ENCODE data around the gene STX18.

STX18 gene

GRCh38 chr4:4416981-4417380 lies 124.9 kb downstream of the STX18 start:
- no peak for DNase-seq

DNA sequence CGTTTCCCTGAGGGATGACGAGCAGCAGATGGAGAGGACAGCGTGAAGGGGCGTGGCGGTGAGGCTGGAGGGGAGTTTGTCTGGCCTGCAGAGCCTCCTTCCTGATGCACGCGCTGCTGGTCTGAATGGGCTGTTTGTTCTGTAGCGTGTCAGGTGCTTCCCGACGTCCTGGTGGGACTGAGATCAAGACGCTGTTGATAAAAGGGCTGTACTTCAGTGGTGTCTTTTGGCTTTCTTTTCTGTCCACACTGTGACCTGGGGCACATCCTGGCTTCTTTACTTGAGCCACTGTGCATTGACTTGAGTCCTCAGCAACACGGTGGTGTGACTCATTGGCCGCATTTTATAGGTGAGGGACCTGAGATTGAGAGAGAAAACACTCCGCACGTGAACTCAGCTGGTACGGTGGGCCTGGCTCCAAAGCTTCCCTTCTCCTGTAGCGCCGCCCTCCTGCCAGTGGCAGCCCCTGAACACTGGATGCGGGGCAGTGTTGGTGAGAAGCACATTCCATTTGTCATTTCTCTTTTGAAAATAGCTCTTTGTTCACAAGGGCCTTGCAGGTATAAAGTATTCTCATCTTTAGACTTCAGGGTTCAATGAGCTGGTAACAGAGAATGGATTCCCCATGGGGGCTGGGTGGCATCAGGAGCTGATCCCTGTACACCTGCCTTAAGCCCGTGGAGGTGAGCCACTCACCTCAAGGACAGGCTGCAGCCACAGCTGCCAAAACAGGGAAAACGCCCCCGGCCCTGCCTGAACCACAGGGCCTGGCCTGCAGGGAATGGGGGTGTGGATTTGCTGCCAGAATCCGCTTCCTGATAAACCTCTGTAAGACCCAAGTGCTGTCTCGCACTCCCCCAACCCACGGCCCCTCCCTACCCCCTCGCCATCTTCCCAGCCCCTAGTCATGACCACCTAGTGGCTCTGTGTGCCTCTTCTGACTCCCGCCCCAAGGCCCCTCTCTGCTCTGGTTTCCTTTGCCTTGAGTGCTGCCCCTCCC lies 125.7 kb downstream of the STX18 start:
- no peak for DNase-seq

- DNase-seq: no peak
These were observed 126.6 kb downstream of the STX18 start for GRCh38 chr4:4415107-4415805.

DNA sequence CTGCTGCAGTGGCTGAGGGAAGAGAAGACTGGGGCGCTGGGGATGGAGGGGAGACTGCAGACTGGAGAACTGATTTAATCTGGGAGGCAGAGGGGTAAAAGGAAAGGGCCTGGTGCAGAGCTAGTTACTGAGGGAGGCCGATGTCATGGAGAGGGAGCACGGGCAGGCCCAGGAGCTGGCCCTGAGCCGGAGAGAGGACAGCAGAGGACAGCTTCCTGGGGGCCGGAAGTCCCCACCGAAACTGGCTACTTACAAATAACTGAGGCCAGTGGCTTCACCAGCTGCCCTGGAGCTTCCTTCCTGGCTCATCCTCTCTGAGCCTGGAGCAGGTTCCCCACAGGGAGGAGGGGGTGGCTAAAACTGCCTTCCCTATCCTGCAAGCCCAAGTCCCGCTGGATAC lies 128.0 kb downstream of the STX18 start:
- DNase-seq: no peak

DNA sequence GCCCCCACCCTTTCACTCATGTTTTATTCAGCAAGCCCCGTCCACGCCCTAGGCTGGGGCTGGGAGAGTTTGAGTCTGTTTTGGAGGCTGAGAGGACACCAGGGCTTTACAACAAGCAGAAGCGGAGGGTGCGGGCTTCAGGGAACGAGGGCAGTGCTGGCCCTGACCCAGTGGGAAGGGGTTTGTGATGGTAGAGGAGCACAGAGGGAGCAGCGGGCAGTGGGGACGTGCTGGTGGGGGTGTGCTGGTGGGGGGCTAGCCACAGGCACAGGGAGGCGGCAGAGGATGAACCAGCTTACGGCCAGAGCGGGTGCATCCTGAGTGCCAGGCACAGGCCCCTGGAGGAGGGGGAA lies 128.5 kb downstream of the STX18 start:
- no peak for DNase-seq

GRCh38 chr4:4412641-4413372 lies 129.0 kb downstream of the STX18 start:
- no peak for DNase-seq

DNA sequence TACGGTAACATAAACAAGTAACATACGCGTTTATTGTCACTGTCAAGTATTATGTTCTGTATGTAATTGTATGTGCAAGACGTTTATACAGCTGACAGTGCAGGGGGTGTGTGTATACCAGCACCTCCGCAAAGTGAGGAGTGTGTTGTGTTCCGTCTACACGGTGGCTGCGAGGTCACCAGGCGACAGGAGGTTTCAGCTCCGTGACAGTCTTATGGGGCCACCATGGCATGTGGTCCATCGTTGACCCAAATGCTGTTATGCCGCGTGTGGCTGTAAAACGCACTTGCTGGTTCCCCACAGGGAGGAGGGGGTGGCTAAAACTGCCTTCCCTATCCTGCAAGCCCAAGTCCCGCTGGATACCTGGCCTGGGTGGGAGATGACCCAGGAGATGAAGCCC lies 129.9 kb downstream of the STX18 start:
- no peak for DNase-seq

- DNase-seq: no peak
These were observed 131.6 kb downstream of the STX18 start for GRCh38 chr4:4410271-4410670.

- DNase-seq: no peak
These were observed 132.3 kb downstream of the STX18 start for GRCh38 chr4:4409416-4410115.

DNA sequence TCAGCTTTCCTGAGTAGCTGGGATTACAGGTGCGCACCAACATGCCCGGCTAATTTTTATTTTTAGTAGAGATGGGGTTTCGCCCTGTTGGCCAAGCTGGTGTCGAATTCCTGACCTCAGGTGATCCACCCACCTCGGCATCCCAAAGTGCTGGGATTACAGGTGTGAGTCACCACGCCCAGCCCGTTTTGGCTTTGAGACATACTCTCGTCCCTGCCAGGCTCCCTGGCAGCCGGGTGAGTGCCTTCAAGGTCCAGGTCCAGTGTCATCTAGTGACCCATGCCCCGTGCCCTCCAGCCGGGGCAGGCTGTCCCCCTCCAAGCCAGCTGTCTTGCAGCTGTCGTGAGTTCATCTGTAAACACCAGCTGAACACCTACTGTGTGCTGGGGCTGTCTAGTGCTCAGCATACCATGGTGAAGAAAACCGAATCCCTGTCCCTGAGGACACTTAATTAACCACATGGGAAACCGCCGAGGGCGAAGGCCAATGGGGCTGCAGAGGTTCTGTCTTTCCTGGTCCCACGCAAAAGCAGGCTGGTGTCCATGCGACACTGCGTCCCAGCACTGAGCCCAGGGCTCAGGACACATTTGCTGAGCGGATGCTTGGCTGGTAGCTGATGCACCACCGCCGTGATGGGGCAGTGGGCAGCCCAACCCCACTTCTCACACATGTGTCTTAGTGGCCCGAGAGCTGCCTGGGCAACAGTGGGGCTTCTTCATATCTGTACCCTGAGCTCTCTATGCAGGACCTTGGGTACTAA lies 133.1 kb downstream of the STX18 start:
- no peak for DNase-seq

DNA sequence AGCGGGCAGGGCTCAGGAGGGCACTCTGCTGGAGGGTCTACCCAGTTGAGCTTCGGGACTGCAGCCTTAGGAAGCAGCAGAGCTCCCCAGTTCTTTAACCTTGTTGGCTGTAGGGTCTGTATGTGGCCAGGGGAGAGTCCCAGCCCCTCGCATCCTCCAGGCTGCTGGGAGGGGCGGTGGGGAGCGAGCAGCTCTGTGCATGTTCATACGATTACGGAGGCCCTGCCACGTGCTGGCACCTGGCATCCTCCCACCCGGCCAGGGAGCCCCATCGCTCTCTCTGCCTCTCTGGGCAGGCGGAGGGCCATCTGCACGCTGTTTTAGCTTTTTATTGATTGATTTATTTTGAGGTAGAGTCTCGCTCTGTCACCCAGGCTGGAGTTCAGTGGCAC lies 133.7 kb downstream of the STX18 start:
- no peak for DNase-seq

GRCh38 chr4:4407299-4408131 lies 134.3 kb downstream of the STX18 start:
- DNase-seq: no peak

GRCh38 chr4:4406455-4407298 lies 135.2 kb downstream of the STX18 start:
- DNase-seq: no peak

DNA sequence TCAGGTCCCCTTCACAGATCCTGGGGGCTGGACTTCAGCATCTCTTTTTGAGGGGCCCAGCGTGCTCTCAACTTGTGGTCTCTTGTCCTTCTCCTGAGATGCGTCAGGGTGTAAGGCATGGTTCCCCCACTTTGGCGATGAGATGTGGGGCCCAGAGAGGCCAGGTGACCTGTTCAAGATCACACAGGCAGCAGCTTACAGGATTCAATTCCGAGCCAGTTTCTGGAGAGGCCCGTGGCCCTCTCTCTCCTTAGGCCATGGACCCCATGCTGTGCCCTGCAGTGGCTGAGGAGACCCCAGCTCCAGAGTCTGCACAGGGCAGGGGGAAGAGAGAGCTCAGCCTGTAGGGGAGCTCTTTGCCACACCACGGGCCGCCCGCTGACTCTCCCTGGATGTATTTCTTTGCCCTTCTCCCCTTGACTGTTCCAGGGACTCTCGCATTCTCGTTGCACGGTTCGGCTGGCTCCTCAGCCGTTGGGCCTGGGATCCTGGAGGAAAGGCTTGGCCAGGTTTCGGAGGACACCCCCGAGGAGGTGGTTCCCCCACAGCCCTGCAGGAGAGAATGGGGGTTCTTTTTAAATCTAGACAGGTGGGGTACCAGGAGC lies 136.4 kb downstream of the STX18 start:
- DNase-seq: no peak

DNA sequence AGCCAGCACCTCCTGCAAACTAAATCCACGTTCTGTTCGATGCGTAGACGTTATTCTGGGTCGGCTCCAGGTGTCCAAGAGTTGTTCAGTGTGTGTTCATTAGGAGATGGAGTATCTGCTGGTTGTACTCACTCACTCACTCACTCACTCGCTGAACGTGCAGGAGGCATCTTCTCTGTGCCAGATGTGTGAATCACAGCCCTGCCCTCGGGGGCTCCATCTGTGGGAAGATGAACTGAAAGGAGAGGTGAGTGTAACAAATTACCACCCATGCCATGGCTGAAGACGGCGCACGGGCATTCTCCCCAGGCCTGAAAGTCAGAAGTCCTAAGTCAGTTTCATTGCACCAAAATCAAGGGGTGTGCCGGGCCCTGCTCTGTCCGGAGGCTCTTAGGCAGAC lies 138.9 kb downstream of the STX18 start:
- no peak for DNase-seq

GRCh38 chr4:4401036-4401435 lies 140.8 kb downstream of the STX18 start:
- no peak for DNase-seq

GRCh38 chr4:4398430-4398829 lies 143.4 kb downstream of the STX18 start:
- DNase-seq: no peak

DNA sequence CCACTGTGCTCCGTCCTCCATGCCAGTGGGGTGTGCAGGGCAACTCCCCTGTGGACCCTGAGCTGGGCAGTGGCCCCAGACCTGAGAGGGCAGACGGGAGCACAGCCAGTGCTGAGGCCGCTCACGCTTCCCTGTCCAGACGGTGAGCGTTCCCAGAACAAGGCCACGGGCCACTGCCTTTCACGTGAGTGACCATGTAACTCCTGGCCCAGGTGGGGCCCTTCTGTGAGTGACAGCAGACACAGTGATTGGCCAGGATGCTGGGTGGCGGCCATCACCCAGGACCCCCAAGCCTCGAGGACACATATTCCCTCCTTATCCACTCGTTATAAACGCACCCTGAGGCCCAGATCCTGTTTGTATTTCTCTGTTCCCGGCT lies 144.4 kb downstream of the STX18 start:
- DNase-seq: no peak

GRCh38 chr4:4396628-4397440 lies 145.0 kb downstream of the STX18 start:
- DNase-seq: no peak
